GM12801 (cell line): Measurements from ENCODE around the gene SYPL1.

Experiments
- TF ChIP-seq, protein P1 (sequence below): IDR thresholded peaks from one replicate; pipeline ENCODE4 v1.5.1; 2011; ENCODE audit warnings: control low read depth; ENCODE audit not compliant: insufficient read length; ENCODE audit errors: extremely low read depth

The SYPL1 gene

GRCh38 chr7:106110238-106110560, 1.9 kb downstream of the SYPL1 start:
- TF ChIP-seq, protein P1, sequence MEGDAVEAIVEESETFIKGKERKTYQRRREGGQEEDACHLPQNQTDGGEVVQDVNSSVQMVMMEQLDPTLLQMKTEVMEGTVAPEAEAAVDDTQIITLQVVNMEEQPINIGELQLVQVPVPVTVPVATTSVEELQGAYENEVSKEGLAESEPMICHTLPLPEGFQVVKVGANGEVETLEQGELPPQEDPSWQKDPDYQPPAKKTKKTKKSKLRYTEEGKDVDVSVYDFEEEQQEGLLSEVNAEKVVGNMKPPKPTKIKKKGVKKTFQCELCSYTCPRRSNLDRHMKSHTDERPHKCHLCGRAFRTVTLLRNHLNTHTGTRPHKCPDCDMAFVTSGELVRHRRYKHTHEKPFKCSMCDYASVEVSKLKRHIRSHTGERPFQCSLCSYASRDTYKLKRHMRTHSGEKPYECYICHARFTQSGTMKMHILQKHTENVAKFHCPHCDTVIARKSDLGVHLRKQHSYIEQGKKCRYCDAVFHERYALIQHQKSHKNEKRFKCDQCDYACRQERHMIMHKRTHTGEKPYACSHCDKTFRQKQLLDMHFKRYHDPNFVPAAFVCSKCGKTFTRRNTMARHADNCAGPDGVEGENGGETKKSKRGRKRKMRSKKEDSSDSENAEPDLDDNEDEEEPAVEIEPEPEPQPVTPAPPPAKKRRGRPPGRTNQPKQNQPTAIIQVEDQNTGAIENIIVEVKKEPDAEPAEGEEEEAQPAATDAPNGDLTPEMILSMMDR = no peak

DNA sequence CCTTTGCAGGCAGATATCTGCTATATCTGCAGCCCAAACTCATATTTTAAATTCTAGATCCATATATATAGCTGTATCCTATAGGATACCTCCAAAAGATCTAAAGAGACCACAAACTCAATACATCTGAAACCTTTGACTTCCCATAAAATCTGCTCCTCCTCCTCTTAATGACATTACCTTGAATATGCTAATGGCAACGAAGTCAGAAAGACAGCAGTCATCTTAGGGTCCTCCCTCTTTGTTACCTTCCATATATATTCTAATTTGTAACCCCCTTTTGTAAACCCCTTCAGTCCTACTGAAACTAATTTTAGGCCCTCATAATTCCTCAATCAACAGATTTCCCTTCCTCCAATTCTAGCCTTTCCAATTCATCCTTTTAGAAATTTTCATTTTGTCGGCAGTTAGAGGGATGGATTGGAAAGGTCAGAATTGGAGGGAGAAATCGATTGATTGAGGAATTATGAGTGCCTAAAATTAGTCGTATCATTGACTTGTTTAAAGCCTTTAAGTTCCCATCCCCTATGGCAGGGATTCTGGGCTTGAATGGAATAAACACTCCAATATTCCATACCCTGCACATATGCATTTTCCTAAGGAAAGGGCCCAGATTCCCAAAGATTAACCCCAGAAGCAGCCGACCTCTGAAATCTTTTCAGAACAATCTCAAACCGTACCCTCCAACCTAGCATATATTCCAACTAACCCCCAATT, 2.4 kb downstream of the SYPL1 start:
- TF ChIP-seq, protein P1 = no peak

GRCh38 chr7:106108991-106109390, 3.1 kb downstream of the SYPL1 start:
- TF ChIP-seq, protein P1 = no peak

DNA sequence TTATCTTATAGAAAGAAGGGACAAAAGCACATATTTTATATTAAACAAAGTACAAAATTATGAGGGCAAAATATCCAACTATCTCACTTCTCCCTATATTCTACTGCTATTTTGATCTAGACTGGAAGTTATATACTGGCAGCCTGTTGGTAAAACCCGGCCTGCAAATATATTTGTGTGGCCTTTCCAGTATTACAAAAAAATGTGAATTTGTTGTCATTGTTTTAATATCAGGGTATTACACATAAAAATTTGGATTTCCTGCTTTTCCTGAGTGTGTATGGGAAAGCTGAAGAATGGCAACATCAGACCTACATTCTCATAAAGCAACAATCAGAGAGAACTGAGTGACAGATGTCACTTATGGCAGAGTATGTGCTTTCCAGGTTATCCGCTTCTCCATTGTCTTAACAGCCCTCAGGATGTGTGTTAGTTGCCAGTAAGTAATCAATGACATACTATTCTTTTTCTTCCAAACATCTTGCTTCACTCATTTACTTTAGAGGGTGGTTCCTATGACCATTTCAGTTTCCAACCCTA, 7.3 kb downstream of the SYPL1 start:
- TF ChIP-seq, protein P1 = no peak

DNA sequence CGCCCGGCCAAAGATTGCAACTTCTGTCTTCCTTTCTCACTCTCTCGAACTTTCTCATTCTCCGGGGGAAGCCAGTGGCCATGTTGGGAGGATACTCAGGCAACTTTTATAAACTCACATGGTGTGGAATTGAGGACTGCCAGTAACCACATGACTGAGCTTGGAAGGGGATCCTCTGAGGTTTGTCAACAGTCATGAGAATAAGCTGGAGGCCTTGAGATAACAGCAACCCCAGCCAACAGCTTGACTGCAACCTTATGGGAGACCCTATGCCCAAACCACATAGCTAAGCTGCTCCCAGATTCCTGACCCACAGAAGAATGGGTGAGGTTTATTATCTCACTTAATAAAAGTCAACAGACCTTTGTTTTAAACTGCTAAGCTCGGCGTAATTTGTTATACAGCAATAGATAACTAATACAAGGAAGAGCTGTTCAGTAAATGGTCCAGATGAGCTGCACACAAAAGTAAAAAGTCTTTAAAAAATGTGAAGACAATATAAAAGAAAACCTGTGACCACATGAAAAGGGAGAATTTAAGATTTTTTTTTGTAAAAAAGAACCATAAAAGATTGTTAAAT, 9.6 kb downstream of the SYPL1 start:
- TF ChIP-seq, protein P1 = no peak

DNA sequence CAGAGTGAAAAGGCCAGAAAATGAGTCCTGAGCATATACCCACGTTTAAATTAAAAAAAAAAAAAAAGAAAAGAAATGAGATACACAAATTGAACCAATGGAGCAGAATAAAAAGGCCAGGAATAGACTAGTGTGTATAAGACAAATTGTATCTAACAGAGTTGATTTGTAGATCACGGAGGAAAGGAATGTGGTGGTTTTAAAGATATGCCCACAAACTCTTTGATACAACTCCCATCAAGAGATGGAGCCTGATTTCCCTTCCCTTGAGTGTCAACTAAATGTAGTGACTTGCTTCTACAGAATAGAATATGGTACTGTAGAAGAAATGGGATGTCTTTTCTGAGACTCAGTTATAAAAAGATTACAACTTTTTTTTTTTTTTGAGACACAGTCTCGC, 10.4 kb downstream of the SYPL1 start:
- TF ChIP-seq, protein P1 = no peak

DNA sequence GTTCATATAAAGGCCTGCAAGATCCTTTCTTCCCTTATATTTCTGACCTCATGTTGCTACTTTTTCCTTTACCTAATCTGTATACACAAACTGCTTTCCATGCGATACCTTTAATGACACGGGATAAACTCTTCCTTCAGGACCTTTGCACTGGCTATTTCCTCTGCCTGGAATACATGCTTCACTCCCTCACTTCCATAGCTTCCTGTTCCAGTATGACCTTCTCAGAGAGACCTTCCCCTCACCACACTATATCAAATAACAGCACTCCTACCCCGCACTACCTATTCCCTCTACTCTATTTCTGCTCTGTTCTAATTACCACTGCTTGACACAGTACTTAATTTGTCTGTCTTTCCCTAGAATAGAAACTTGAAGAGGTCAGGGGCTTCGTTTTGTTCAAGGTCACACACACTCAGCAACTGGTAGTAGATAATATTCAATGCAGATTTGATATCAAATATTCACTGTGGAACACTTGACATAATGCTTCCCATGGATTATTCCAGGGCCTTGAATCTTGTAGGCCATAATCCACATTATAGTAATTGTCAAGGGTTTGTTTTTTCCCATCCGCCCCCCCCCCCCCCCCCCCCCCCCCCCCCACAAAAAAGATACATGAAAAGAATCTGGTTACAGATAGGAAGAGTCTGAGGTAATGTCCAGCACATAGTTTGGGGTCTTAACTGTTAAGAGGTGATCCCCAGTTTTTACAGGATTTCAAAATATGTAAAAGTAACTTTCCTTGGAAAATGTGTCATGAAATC, 11.1 kb downstream of the SYPL1 start:
- TF ChIP-seq, protein P1 = no peak
